Kidney glomerular epithelial cell (primary cell): ENCODE data around the gene FRAT1.
"Not testable (repeated sequence)": the region's sequence is repeated elsewhere in the genome, so short reads cannot be mapped to it uniquely, and the experiment has no call there.

Experiments used
- DNase-seq: peaks from one replicate; lab custom pipeline; 2025; lab: John Stamatoyannopoulos, UW

Gene FRAT1

DNA sequence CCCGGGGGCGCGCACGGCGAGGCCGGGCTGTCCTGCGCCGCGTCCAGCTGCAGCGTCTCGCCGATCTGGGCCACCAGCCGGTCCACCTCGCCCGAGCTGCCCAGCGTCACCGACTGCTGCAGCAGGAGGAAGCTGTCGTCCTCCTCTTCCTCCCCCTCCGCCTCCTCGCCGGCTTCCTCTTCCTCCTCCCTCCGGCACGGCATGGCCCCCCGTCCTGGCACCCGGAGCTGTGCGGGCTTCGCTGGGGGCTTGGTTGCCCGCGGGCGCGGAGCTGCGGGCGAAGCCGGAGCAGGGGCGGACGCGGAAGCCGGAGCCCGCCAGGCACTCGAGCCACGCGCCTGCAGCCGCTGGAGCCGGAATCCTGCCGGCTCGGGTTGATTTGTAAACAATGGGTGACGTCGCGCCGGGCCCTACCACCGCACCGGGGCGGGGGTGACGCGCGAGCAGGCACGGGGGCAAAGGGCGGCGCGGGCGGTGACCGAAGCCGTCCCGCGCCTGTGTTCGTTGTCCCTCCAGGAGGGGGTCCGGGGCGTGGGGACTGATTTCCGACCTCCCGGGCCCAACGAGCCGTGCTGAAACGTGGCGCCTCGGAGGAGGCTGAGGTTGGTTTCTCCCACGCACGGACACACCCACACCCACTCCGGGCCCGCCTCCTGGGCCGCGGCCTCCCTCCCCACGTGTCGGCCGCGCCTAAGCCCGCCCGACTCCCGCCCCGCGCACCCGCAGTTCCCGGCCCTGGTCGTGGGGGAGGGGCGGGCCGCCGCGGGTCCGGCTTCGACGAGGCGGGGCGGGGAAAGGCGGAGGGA is 15.5 kb downstream of the FRAT1 start, which contains the start of gene FRAT2:
FRAT2 (minus strand) TSS at position 360 of the 806 bp plus-strand sequence; CDS start at position 203, 157 bp downstream.
- DNase-seq, result peak; percentile 77

DNA sequence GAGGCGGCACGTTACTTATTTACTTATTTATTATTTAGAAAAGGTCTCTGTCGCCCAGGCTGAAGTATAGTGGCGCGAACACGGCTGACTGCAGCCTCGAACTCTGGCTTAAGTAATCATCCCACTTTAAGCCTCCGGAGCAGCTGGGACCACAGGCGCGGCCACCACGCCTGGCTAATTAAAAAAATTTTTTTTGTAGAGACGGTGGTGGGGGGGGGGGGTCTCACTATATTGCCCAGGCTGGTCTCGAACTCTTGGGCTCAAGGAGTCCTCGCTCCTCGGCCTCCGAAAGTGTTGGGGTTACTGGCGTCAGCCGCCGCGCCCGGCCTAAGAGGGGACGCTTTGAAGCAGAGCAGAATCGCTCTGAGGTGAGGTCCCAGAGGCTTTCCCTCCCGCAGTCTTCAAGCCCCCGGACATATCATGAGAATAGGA is 16.1 kb downstream of the FRAT1 start:
- no peak for DNase-seq

DNA sequence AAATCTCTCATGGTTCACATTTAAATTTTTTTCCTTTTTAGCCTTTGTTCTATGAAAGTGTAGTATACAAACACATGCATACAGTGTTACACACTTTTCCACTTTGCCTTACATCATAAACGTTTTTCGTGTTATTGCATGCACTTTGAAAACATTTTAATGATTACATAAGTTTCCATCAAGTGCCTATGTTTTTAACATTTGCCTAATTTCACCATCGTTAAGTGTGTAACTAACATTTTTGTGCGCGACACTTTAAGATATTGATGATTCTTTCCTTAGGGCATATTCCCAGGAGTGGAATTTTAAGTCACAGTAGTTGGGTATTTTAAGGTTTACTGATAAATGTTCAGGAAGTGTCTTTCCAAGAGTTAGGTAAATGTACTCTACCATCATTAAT is 16.9 kb downstream of the FRAT1 start:
- no peak for DNase-seq

DNA sequence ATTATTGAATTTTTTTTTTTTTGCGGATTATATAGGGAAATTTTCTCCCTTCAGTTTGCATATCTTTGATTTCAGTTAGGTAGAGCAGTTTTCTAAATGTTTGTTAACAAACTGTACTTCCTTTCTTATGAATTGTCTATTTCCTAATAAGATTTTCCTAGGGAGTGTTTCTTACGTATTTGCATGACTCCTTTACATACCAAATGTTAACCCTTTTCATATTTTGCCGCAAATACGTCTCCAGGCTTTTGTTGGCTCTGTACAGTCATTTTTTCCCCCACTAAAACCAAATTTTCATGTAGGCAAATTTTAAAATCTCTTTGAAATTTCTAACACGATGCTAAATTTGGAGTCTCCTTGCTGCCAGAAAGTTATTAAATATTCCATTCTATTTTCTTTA is 17.4 kb downstream of the FRAT1 start:
- no peak for DNase-seq

DNA sequence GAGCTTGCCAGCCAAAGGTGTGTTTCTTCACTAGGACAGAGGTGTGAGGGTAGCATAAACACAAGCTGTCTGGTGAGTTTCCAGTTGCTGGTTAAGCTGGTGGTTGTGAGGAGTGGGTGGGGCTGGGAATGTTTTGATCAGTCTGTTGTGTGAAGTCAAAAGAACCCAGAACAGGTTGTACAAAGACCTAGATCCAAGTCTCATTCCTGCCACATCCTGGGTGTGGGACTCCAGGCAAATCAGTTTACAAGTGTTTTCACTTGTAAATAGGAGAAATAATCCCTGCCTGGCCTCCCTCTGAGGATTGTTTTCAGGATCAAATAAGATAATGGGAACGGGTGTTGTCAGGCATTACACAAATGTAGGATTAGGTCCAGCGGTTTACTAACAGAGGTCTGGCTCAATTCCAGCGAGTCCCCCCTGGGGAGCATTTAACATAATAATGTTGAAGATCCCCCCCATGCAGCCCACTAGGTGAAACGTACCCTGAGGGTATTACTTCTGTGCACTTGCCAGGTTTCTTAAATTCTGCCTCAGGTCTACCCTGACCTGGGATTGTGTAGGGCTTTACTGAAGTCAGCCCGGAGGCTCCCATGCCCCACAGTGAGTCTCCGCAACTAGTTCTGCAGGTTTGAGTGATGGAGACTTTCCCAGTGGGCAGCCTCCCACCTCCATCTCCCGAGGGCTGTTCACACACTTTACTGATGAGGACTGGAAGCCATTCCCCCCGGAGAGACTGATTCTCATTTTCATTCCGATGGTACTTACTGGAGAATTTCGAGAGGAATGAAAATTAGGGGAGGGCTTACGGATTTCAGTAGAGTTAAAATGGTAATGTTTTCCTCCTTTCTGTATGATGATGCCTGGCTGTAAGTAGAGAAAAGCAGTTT is 18.1 kb downstream of the FRAT1 start:
- DNase-seq, result no peak

DNA sequence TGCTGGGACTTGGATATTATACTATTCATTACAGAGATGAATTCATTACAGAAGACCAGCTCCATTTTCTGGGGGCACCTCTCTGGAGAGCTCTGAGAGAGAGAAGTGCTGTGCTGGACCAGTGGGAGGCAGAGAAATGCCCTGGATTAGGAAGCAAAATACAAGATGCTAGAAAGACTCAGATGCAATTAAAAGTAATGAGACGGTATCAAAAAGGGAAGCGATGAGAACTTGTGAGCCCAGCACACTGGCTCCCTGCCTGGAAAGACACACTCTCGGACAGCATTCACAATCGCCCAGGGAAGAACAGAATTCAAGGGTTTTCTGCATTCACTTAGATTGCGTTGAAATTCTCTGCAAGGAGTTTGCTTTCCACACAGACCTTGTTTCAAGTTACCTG is 19.0 kb downstream of the FRAT1 start:
- no peak for DNase-seq

DNA sequence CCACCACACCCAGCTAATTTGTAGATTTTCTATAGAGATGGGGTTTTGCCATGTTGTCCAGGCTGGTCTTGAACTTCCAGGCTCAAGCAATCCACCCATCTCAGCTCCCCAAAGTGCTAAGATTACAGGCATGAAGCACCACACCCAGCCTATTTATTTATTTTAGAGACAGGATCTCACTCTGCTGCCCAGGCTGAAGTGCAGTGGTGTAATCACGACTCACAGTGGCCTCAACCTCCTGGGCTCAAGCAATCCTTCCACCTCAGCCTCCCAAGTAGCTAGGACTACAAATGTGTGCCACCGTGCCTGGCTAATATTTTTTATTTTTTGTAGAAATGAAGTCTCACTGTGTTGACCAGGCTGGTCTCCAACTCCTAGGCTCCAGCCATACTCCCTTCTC is 22.3 kb downstream of the FRAT1 start:
- no peak for DNase-seq

DNA sequence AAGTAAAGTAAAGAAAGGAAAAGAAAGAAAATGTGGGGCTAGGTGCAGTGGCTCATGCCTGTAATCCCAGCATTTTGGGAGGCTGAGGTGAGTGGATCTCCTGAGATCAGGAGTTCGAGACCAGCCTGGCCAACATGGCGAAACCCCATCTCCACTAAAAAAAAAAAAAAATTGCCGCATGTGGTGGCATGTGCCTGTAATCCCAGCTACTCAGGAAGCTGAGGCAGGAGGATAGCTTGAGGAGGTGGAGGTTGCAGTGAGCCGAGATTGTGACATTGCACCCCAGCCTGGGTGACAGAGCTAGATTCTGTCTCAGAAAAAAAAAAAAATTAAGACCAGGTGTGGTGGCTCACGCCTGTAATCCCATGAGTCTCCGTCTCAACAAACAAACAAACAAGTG is 24.6 kb downstream of the FRAT1 start:
- DNase-seq, result not testable (repeated sequence)

DNA sequence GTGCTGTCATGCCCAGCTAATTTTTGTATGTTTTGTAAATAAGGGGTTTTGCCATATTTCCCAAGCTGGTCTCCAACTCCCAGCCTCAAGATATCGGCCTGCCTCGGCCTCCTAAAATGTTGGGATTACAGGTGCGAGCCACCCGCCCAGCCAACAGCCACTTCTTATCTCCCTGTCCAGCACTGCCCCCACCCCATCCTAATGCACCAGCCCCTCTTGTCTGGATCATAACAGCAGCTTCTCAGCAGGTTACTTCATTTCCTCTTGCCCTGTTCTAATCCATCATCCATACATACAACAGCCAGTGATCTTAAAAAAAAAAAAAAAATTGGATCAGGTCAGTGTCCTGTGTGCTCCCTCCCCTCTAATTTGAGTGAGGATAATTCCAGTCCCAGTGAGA is 28.2 kb downstream of the FRAT1 start:
- DNase-seq, result no peak

DNA sequence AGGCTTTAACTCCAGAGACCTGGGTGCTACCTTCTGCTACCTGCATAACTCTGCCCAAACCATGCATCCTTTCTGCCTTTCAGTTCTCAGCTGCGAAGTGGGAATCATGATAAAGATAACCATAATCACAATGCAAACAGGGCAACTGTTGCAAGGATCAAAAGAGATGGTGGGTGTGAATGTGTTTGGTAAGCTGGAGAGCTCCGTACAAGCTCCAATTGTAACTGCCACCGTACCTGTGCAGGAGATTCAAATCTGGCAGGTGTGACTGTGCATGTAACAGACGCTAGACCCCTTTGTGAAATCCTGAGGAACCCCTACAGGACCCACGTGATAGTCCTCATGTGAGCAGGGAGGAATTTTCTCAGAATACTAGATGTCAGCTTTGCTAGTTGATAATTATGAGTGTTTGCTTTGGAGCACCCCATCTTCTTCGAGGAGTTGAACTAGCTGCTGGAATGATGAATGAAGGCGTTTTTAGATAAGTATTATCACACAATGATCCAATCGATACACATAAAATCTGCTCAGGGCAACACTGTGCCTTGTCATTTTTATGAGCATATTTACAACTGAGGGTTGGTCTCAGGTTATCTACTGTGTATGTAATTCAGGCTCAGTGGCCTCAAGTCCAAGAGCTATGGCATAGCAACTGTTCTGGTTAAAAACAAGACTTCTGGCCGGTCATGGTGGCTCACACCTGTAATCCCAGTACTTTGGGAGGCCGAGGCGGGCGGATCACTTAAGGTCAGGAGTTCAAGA is 30.9 kb downstream of the FRAT1 start:
- DNase-seq, result no peak

DNA sequence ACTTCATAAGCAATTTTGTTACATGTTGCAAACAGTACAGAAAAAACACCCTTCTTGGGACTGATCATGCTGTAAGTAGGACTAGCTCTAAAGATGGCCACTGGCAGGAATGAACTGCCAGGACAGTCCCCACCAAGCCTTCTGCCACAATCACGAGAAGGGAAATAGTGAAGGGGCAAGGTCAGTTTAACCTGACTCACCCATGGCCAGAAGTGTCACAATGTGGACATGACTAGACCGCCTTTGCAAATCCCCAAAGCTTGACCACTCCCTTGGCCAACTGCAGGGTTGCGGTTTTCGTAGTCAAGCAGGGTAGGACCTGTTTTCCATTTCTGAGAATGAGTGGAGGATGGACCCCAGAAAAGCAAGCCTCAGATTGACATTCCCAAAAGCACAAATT is 34.9 kb downstream of the FRAT1 start:
- no peak for DNase-seq

DNA sequence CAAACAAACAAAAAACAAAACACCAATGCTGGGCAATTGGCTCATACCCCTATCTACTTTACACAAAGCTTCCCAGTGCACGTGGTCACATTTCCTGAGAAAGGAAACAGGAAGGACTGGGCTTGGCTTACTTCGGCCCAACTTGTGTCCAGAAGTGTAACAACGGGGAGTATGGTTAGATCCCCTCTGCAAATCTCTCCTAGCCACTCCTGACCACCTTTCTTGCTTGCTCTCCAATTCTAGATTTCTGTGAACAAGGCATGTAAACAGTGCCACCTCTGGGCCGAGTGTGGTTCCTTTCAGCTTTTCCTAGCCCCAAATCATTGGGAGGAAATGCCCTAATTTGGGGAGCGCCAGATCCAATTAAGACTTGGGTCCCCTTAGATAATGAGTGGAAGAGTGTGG is 36.5 kb downstream of the FRAT1 start:
- no peak for DNase-seq

DNA sequence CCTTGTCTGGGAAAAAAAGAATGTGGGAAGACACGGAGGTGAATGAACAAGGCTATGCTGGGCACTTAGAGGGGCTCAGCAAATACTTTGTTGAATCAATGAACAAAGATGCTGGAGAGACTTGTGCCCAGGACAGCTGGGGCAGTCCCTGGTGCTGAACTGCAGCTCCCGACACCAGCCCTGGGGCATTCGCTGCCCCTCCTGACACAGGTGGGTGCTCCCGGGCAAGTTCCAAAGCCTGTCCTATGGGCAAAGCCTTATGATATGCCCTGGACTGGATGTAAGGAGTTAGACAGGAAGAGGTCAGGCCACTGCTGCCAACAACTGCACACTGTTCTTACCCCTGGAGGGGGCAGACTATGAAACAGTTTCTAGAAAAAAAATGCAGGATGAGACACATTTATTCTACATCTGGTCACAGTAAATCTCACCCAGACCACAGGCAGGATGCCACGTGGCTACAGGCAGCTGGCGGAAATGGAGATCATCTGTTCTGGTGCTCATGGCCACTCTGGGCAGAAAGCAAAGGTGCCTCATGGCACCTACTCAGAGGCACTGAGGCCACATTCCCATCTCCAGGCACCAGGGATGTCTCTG is 37.3 kb downstream of the FRAT1 start:
- no peak for DNase-seq

DNA sequence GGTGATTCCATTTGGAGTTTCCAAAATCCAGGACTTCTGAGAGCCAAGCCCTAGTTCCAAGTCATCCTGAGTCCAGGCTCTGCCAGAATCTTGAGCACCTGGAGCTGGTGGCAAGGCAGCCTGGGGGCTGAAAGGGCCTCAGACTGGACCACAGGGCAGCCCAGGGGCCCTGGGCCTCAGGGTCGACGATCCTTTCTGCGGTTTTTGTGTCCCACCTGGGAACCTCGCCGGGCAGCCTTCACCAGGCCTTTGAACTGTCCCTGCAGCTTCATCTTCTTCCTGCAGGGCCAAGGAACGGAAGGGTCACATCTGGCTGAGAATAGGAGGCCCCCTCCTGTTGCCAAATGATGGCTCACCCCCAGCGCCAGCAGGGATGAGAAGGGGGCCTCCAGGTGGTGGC is 37.8 kb downstream of the FRAT1 start:
- DNase-seq, result no peak

DNA sequence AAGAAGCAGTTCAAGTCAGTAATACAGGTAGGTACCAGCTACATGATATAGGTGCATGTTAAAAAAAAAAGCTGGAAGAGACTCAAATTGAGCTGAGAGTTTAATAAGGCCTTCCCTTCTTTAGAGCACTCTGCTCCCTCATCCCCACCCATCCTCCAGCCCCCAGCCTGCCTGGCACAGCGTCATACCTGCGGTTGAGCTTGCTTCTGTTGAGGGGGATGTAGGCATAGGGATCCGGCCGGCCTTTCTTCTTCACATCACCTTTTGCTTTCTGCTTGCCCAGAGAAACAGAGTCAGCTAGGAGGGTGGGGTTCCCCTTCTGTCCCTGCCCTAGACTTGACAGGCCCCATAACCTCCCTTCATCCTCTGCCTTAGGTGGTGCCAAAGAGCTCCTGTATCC is 39.3 kb downstream of the FRAT1 start:
- DNase-seq, result no peak

DNA sequence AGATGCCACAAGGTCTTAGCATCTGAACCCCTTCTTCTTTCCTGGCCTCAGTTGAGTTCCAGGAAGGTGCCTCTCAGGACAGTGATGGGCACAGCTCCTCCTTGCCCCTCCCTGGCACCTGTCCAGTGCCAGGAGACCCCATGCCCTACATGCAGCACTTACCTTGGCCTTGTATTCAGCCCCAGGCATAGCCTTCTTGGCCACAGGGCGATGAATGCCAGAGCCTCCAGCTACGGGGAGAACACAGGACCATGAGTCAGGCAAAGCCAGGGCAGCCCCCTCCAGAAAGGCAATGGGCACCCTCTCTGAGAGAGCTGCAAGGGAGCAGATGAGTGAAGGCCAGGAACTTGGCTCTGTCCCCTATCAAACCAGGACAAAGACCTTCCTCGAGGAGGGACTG is 39.7 kb downstream of the FRAT1 start:
- DNase-seq, result no peak

DNA sequence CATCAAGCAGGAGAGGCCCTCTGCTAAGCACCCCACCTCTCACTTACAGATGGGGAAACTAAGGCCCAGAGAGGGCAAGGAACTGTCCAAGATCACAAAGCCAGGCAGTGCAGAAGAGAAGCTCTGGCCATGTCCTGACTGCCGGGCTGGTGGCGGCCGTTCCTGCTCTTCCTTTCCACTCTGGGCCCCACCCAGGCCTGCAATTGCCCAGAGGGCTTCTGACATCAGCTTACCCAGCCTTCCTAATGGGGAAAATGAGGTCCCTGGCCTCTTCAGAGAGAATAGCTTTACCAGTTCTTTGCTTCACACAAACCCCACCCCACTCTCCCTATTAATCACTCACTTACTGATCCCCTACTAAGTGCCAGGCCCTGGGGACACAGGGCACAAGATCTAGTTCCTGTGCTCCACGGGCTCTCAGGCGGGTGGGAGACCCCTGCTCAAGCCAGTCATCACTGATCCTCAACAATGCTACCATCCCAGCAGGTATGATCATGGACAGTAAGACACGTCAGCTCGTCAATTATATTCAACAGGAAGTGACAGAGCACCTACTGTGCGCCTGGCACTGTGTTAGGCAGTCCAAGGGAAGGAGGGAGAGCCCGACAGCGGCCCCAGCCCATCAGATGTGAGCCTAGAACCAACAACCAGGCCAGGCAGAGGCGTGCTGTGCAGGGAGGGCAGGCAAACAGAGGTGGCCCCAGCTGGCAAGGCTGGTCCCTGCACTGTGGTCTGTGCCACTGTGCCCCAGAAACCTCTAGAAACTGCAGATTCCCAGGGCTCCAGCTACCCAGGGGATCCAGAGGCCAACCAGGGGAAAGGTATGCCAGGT is 41.9 kb downstream of the FRAT1 start:
- no peak for DNase-seq

DNA sequence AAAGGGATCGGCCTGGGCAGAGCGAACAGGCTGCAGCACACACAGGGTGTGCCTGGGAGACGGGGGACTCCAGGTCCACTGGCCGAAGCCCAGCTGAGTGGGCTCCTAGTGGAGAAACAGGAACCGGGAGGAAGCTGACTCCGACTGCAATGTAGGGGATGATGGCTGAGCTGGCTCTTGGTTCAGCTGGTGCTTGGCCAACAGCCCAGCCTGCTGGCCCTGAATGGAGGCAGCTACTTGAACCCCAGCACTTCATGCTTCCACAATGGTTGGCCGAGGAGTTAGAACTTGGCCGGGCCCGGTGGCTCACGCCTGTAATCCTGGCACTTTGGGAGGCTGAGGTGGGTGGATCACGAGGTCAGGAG is 42.4 kb downstream of the FRAT1 start:
- no peak for DNase-seq

DNA sequence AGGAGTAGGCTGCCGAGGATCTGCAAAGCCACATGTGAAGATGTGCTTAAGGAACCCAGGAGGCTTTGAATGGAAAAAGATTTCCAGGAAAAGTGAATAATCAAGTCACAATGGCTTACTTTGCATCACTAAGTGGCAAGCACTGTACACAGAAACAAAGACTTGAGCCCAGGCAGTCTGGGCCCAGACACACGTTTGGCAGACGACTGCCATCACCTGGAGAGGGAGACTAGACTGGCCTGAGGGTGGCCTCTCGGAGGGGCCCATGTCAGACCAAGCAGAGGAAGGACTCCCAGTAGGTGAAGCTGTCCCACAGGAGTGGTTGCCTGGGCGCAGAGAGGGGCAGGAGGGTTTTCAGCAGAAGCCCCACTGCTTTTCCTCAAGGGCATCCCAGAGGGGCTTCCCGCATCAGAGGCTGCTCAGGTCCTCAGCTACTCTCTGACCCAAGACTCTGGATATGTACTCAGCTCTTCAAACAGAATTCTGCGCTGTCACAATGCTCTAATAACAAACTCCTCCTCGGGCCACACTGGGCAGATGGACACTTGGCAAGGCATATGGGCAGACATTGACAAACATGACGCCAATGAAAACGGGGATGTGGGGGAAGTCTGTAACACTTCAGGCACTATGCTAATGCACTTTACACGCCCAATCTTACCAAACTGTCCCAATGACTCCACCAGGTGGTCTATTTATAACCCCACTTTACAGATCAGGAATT is 43.4 kb downstream of the FRAT1 start:
- DNase-seq, result no peak

DNA sequence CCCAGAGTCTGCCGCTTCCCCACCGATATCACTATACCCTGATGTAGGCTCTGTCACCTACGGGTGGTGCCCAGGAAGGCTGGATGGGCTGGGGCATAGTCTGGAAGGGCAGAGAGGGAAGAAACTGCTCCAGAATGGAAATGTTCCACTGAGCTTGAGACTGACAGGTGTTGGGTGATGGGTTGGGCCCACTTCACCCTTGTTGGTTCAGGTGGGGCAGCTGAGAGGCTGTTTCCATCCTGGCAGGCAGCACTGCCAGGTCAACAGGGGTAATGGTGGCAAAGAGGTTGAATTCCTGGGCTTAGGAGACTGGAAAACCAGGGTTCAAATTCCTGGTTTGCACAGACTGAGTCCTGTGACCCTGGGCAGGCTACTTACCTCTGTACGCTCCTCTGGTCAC is 44.0 kb downstream of the FRAT1 start:
- DNase-seq, result no peak
